Activated effector memory CD4-positive, alpha-beta T cell treated with anti-CD3 and anti-CD28 coated beads, Interleukin-2, amount 50 U/mL, for 16 hours (primary cell): ENCODE results near the gene SEC16A.
"Not testable (repeated sequence)": the region's sequence is repeated elsewhere in the genome, so short reads cannot be mapped to it uniquely, and the experiment has no call there.

Experiments
- DNase-seq: peaks from one replicate; pipeline ENCODE4 v3.0.0-alpha.2; 2020

SEC16A gene

GRCh38 chr9:136439481-136440408 lies 43.1 kb downstream of the SEC16A start, which contains the start of gene INPP5E:
Gene INPP5E (minus strand): TSS chr9:136439845. CDS start chr9:136439419, 426 bp downstream.
- DNase-seq: peak; percentile 94

- DNase-seq: peak; percentile 87
Measured at GRCh38 chr9:136438548-136439480, 44.0 kb downstream of the SEC16A start.

GRCh38 chr9:136437839-136438547 lies 44.8 kb downstream of the SEC16A start:
- DNase-seq: no peak

GRCh38 chr9:136437430-136437829 lies 45.4 kb downstream of the SEC16A start:
- no peak for DNase-seq

GRCh38 chr9:136436055-136436634 lies 46.7 kb downstream of the SEC16A start:
- DNase-seq: no peak

GRCh38 chr9:136434580-136435169 lies 48.2 kb downstream of the SEC16A start:
- no peak for DNase-seq

GRCh38 chr9:136433849-136434579 lies 48.8 kb downstream of the SEC16A start:
- no peak for DNase-seq

- DNase-seq: no peak
Measured at GRCh38 chr9:136433043-136433715, 49.7 kb downstream of the SEC16A start.

- no peak for DNase-seq
Measured at GRCh38 chr9:136432591-136432990, 50.2 kb downstream of the SEC16A start.

GRCh38 chr9:136431782-136432350 lies 51.0 kb downstream of the SEC16A start:
- no peak for DNase-seq

- DNase-seq: no peak
Measured at GRCh38 chr9:136430588-136431234, 52.1 kb downstream of the SEC16A start.

GRCh38 chr9:136429683-136430491 lies 53.0 kb downstream of the SEC16A start:
- no peak for DNase-seq

- no peak for DNase-seq
Measured at GRCh38 chr9:136429075-136429628, 53.7 kb downstream of the SEC16A start.

GRCh38 chr9:136426787-136427186 lies 56.1 kb downstream of the SEC16A start:
- no peak for DNase-seq

GRCh38 chr9:136425367-136425766 lies 57.5 kb downstream of the SEC16A start:
- not testable (repeated sequence) for DNase-seq

- DNase-seq: no peak
Measured at GRCh38 chr9:136424750-136425362, 58.0 kb downstream of the SEC16A start.

- no peak for DNase-seq
Measured at GRCh38 chr9:136423432-136424146, 59.3 kb downstream of the SEC16A start.
